Measurements from ENCODE around the gene VENTX.

- TF ChIP-seq CTCF (IDR thresholded peaks at IDR 0.05) (no peak), POLR2AphosphoS5 (IDR thresholded peaks at IDR 0.05; ENCODE audit: low read depth, low read length) (no peak), TCF7L2 (IDR thresholded peaks at IDR 0.05; ENCODE audit: low read depth, low read length) (no peak), SIN3A (IDR thresholded peaks at IDR 0.05; ENCODE audit: borderline replicate concordance, insufficient read depth, low read depth, low read length) (no peak)
These were observed 22.1 kb upstream of the VENTX start for GRCh38 chr10:133215586-133215985.

Data from Panc1 (cell line).